Measurements from ENCODE around the gene CHD3.

- TF ChIP-seq, protein P1, sequence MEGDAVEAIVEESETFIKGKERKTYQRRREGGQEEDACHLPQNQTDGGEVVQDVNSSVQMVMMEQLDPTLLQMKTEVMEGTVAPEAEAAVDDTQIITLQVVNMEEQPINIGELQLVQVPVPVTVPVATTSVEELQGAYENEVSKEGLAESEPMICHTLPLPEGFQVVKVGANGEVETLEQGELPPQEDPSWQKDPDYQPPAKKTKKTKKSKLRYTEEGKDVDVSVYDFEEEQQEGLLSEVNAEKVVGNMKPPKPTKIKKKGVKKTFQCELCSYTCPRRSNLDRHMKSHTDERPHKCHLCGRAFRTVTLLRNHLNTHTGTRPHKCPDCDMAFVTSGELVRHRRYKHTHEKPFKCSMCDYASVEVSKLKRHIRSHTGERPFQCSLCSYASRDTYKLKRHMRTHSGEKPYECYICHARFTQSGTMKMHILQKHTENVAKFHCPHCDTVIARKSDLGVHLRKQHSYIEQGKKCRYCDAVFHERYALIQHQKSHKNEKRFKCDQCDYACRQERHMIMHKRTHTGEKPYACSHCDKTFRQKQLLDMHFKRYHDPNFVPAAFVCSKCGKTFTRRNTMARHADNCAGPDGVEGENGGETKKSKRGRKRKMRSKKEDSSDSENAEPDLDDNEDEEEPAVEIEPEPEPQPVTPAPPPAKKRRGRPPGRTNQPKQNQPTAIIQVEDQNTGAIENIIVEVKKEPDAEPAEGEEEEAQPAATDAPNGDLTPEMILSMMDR (IDR thresholded peaks at IDR 0.05; ENCODE audit: borderline replicate concordance, extremely low read depth, low read length, poor library complexity, severe bottlenecking): no peak
- no peak for TF ChIP-seq EZH2 (IDR thresholded peaks at IDR 0.05; ENCODE audit: borderline replicate concordance, low read depth, low read length, severe bottlenecking)
These were observed 46.0 kb upstream of the CHD3 start for GRCh38 chr17:7842380-7843256.

All from DND-41 (cell line).